GM12875 (cell line): ENCODE measurements around the gene LGI4.

Source experiments
- H3K4me3 ChIP-seq: one replicate; pipeline ENCODE4 v1.5.1; 2011; ENCODE audit warnings: low read depth, low read length, control low read depth
- TF ChIP-seq, protein P1 (sequence below): IDR thresholded peaks from 2 replicates; pipeline ENCODE4 v1.5.1; 2011; ENCODE audit warnings: low read depth, mild to moderate bottlenecking, control low read depth, inconsistent platforms, low read length, moderate library complexity, borderline replicate concordance; ENCODE audit not compliant: insufficient read depth

Gene LGI4

DNA sequence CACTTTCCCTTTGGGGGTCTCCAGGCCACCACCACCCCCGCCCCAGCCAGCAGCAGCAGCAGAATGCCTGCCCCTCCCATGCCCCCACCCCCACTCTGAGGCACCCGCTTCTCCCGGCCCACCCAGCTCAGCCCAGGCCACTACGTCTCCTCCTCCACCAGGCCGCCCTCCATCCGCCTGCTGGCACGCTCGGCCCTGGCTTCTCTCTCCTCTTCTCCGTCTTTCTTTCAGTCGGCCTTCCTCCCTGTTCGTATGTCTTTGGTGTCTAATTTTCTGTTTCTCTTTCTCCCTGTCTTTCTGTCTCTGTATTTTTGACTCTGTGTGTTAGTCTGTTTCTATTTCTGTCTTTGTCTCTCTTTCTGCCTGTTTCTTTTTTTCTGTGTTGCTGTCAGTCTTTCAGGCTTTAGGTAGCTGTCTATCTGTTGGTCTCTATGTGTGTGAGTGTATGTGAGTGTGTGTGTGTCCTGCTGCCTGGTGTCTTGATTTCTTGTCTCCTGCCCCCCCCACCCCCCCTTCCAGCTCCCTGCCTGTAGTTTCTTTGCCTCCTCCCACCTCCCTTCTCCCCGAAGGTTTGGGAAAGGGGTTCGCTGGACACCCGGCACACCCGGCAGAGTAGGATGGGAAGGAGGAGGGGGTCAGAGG is at the start of gene LGI4:
Gene LGI4, minus strand, starts transcription at position 459 of the 642 bp plus-strand sequence. Its CDS starts 379 bp downstream, at position 80.
- TF ChIP-seq, protein P1, sequence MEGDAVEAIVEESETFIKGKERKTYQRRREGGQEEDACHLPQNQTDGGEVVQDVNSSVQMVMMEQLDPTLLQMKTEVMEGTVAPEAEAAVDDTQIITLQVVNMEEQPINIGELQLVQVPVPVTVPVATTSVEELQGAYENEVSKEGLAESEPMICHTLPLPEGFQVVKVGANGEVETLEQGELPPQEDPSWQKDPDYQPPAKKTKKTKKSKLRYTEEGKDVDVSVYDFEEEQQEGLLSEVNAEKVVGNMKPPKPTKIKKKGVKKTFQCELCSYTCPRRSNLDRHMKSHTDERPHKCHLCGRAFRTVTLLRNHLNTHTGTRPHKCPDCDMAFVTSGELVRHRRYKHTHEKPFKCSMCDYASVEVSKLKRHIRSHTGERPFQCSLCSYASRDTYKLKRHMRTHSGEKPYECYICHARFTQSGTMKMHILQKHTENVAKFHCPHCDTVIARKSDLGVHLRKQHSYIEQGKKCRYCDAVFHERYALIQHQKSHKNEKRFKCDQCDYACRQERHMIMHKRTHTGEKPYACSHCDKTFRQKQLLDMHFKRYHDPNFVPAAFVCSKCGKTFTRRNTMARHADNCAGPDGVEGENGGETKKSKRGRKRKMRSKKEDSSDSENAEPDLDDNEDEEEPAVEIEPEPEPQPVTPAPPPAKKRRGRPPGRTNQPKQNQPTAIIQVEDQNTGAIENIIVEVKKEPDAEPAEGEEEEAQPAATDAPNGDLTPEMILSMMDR = no peak
- H3K4me3 ChIP-seq = no peak within 1 kb of the TSS

DNA sequence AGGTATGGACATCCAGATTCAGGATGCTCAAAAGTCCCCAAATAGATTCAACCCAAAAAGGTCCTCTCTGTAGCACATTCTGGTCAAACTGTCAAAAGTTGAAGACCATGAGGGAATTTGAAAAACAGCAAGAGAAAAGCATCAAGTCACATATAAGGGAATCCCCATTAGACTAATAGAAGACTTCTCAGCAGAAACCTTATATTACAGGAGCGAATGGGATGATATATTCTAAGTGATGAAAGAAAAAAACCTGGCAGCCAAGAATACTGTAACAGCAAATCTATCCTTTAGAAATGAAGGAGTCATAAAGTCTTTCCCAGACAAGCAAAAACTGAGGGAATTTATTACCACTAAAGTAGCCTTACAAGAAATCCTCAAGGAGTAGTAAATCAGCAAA is 49.4 kb upstream of the LGI4 start:
- H3K4me3 ChIP-seq = no peak overlapping the region

DNA sequence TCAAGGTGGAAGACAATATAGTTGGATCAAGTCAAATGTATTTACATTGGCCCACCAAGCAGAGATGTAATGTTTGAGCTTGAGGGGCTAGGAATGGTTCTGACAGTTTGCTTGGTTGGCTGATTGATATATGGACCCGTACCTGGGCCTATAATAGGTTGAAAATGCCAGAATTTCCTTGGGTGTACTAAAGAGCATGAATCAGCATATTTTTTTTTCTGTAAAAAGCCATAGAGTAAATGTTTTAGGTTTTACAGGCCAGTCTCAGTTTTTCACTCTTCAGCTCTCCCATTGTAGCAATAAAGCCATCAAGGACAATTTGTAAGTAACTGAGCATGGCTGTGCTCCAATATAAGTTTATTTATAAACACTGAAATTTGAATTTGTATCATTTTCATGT is 46.5 kb upstream of the LGI4 start:
- no peak overlapping the region for H3K4me3 ChIP-seq
- TF ChIP-seq, protein P1 = no peak

More for the DNA sequence above, 49.4 kb upstream of the LGI4 start:
- TF ChIP-seq, protein P1 = no peak

DNA sequence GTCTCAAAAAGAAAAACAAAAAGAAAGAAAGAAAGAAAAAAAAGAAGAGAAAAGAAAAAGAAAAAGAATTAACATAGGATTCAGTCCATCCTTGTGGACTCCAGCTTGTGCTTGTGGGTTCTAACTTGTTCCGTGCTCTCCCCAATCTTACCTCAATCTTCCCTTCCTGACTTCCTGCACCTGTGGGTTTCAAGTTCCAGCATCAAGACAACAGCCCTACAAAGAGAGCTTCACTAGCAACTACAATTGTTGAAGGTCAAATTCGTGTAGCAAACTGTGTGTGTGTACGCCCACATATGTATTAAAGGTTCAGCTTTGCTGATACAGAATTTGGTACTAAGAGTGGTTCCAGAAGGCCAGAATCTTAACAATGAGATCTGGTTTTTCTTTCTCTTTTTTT is 45.0 kb upstream of the LGI4 start:
- H3K4me3 ChIP-seq = no peak overlapping the region
- TF ChIP-seq, protein P1 = no peak

DNA sequence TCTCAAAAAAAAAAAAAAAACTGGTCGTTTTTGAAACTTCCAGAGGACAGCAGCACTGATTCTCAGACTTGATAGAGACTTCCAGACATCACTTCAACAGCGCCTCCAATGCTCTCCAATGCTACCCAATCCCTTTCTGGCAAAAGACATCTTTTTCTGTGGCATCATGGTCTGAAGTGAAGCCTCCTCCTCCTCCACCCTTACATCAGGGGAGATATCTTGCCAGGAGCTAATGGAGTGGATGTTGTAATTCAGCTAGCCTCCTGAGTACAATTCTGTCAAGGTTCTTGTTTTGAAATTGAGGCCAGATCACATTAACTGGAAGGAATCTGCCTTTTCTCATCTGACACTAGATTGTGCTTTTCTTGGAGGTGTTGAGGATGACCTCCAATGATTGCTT is 43.8 kb upstream of the LGI4 start:
- no peak overlapping the region for H3K4me3 ChIP-seq
- TF ChIP-seq, protein P1 = no peak

DNA sequence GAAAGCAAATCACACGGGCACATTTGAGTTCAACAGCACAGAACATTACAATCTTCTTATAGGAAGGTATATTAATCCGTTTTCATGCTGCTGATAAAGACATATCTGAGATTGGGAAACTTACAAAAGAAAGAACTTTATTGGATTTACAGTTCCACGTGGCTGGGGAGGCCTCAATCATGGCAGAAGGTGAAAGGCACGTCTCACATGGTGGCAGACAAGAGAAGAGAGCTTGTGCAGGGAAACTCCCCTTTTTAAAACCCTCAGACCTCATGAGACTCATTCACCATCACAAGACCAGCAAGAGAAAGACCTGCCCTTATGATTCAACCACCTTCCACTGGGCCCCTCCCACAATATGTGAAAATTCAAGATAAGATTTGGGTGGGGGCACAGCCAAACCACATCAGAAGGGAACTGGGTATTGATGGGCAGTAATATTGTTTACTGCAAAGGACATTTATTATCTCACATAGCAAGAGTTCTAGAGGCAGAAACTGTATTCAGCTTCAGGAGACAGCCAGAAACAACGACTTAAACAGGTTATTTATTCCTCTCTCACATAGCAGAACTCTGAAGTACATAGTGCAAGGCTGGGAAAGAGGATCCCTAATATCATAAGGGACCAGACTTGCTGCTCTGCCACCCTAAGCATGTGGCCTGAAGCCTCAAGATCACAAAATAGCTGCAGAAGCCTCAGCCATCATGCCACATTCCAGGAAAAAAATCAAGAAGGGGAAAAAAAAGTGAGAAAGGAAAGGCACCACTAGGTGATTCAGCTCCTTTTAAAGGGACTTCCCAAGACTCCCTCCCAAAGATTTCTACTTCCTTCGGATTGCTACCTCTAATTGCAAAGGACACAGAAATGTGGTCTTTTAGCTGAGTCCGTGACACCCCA is 42.8 kb upstream of the LGI4 start:
- H3K4me3 ChIP-seq = no peak overlapping the region
- TF ChIP-seq, protein P1 = no peak
